GM12874 (cell line): Measurements from ENCODE around the gene ZNF407.

ENCODE experiments used
- CTCF ChIP-seq: IDR thresholded peaks from 2 replicates; pipeline ENCODE4 v1.5.1; 2011; ENCODE audit warnings: low read depth, mild to moderate bottlenecking, control low read depth, low read length, moderate library complexity; ENCODE audit not compliant: insufficient read depth

ZNF407 gene

GRCh38 chr18:74604774-74605173, 7.1 kb downstream of the ZNF407 start:
- TF ChIP-seq CTCF = no peak

GRCh38 chr18:74608681-74609080, 11.0 kb downstream of the ZNF407 start:
- no peak for TF ChIP-seq CTCF

GRCh38 chr18:74609535-74609934, 11.9 kb downstream of the ZNF407 start:
- no peak for TF ChIP-seq CTCF

- TF ChIP-seq CTCF = no peak
These were observed 12.5 kb downstream of the ZNF407 start for GRCh38 chr18:74610051-74610615.

- no peak for TF ChIP-seq CTCF
These were observed 13.2 kb downstream of the ZNF407 start for GRCh38 chr18:74610860-74611259.

- TF ChIP-seq CTCF = no peak
These were observed 14.1 kb downstream of the ZNF407 start for GRCh38 chr18:74611765-74612164.

- no peak for TF ChIP-seq CTCF
These were observed 15.7 kb downstream of the ZNF407 start for GRCh38 chr18:74613381-74613780.
